Measurements from ENCODE around the gene STK17A. TPM values are rescaled to one million over a fixed set of nuclear protein-coding genes. Genes with fewer than 3 reads are reported as not detected.
A peak's percentile ranks its signal among the peaks of the same experiment; 100 is the strongest.
"Not testable (repeated sequence)": the region's sequence is repeated elsewhere in the genome, so short reads cannot be mapped to it uniquely, and the experiment has no call there.

STK17A gene
- total RNA-seq, 1 experiment from 2014 or later, result 21.3 TPM

GRCh38 chr7:43625980-43626379, 43.1 kb downstream of the STK17A start:
- intact Hi-C loops (cut with micrococcal nuclease; ENCODE audit: unreplicated experiment), result no loop called here
- H3K9me3 ChIP-seq (ENCODE audit: control insufficient read depth, insufficient read depth, low read depth, low read length), result no peaks in the 10 kb centered on the region
- no peaks in the 10 kb centered on the region for H3K4me1 ChIP-seq (ENCODE audit: control insufficient read depth, insufficient read depth, low read length)
- ATAC-seq, result peak; percentile 32; the same call in 1 of the 2 replicates
- peaks cover 16% of the 10 kb centered on the region for H3K36me3 ChIP-seq (ENCODE audit: control insufficient read depth, insufficient read depth, low read length)
- no peak overlapping the region for H3K4me3 ChIP-seq (ENCODE audit: low read depth in 2 of 2, low read length in 2 of 2)
- CTCF ChIA-PET, result interaction anchor here (0.9 kb wide), 1 partner anchor 43 kb away, joined by 4 read pairs; the partner anchor contains the start of gene STK17A
- DNase-seq (ENCODE audit: low read depth, low spot score), result no peak
- POLR2A ChIA-PET, result no interaction called here
- no peak for TF ChIP-seq SIN3A (IDR thresholded peaks at IDR 0.05; ENCODE audit: borderline replicate concordance, insufficient read depth, low read depth, low read length)
- TF ChIP-seq POLR2AphosphoS5 (IDR thresholded peaks at IDR 0.05; ENCODE audit: low read depth, low read length), result no peak
- TF ChIP-seq TCF7L2 (IDR thresholded peaks at IDR 0.05; ENCODE audit: low read depth, low read length), result no peak
- no peak for TF ChIP-seq REST (IDR thresholded peaks at IDR 0.05; ENCODE audit: insufficient read depth in 1 of 2, low read depth in 2 of 2, low read length in 1 of 2)
- no peak for TF ChIP-seq CTCF (IDR thresholded peaks at IDR 0.05)
- H3K27ac ChIP-seq (ENCODE audit: low read length), result no peak overlapping the region
- H3K27me3 ChIP-seq (ENCODE audit: control insufficient read depth, insufficient read depth, low read length), result no peaks in the 10 kb centered on the region
- no TSS peak for BruUV-seq (replicated peaks)
- in situ Hi-C loops (cut with HindIII; ENCODE audit: low pct_unique_long_range_greater_than_20kb, low sequenced_read_pairs), result no loop called here

GRCh38 chr7:43626695-43627094, 43.8 kb downstream of the STK17A start:
- TF ChIP-seq SIN3A (IDR thresholded peaks at IDR 0.05; ENCODE audit: borderline replicate concordance, insufficient read depth, low read depth, low read length) (no peak), POLR2AphosphoS5 (IDR thresholded peaks at IDR 0.05; ENCODE audit: low read depth, low read length) (no peak), REST (IDR thresholded peaks at IDR 0.05; ENCODE audit: insufficient read depth in 1 of 2, low read depth in 2 of 2, low read length in 1 of 2) (no peak), TCF7L2 (IDR thresholded peaks at IDR 0.05; ENCODE audit: low read depth, low read length) (no peak), CTCF (IDR thresholded peaks at IDR 0.05) (no peak)
- POLR2A ChIA-PET, result no interaction called here
- peaks cover 16% of the 10 kb centered on the region for H3K36me3 ChIP-seq (ENCODE audit: control insufficient read depth, insufficient read depth, low read length)
- no peaks in the 10 kb centered on the region for H3K4me1 ChIP-seq (ENCODE audit: control insufficient read depth, insufficient read depth, low read length)
- CTCF ChIA-PET, result no interaction called here
- intact Hi-C loops (cut with micrococcal nuclease; ENCODE audit: unreplicated experiment) (no loop called here), in situ Hi-C loops (cut with HindIII; ENCODE audit: low pct_unique_long_range_greater_than_20kb, low sequenced_read_pairs) (no loop called here)
- DNase-seq (ENCODE audit: low read depth, low spot score) (no peak), ATAC-seq (no peak)
- no peak overlapping the region for H3K27ac ChIP-seq (ENCODE audit: low read length)
- no TSS peak for BruUV-seq (replicated peaks)
- no peaks in the 10 kb centered on the region for H3K9me3 ChIP-seq (ENCODE audit: control insufficient read depth, insufficient read depth, low read depth, low read length)
- H3K27me3 ChIP-seq (ENCODE audit: control insufficient read depth, insufficient read depth, low read length), result no peaks in the 10 kb centered on the region
- no peak overlapping the region for H3K4me3 ChIP-seq (ENCODE audit: low read depth in 2 of 2, low read length in 2 of 2)

DNA sequence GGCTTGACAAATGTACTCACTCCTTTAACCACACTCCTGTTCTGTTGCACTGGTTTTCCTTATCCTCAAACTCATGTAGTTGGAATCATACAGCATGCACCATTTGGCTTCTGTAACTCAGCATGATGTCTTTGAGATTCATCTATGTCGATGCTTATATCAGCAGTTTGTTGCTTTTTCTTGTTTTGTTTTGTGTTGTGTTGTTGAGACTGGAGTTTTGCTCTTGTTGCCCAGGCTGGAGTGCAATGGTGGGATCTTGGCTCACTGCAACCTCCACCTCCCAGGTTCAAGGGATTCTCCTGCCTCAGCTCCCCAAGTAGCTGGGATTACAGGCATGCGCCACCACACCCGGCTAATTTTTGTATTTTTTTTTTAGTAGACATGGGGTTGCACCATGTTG, 44.9 kb downstream of the STK17A start:
- CTCF ChIA-PET; POLR2A ChIA-PET; BruUV-seq (replicated peaks); H3K4me3 ChIP-seq (ENCODE audit: low read depth in 2 of 2, low read length in 2 of 2); intact Hi-C loops (cut with micrococcal nuclease; ENCODE audit: unreplicated experiment); H3K4me1 ChIP-seq (ENCODE audit: control insufficient read depth, insufficient read depth, low read length); ATAC-seq; DNase-seq (ENCODE audit: low read depth, low spot score); H3K9me3 ChIP-seq (ENCODE audit: control insufficient read depth, insufficient read depth, low read depth, low read length); in situ Hi-C loops (cut with HindIII; ENCODE audit: low pct_unique_long_range_greater_than_20kb, low sequenced_read_pairs); H3K27me3 ChIP-seq (ENCODE audit: control insufficient read depth, insufficient read depth, low read length); H3K27ac ChIP-seq (ENCODE audit: low read length): not testable (repeated sequence)
- peaks cover 16% of the 10 kb centered on the region for H3K36me3 ChIP-seq (ENCODE audit: control insufficient read depth, insufficient read depth, low read length)
